Caco-2 (cell line): Measurements from ENCODE around the gene PGS1. TPM values are rescaled to one million over a fixed set of nuclear protein-coding genes. Genes with fewer than 3 reads are reported as not detected.
A peak's percentile ranks its signal among the peaks of the same experiment; 100 is the strongest.

Experiments used
- BruUV-seq: library from RNA; stranded (reverse); fragments of 400-500 nt; replicated peaks from 2 replicates; lab custom pipeline; 2021; lab: Mats Ljungman, UMichigan
- CTCF ChIA-PET: fragments of 300-600 bp; sonication (Branson Sonifier 250); formaldehyde crosslinking; loops from one replicate; lab custom pipeline; 2022; ENCODE audit warnings: antibody characterized with exemption; lab: Charles Lee
- POLR2A ChIA-PET: fragments of 300-600 bp; sonication (Branson Sonifier 250); formaldehyde crosslinking; loops from one replicate; lab custom pipeline; 2022; ENCODE audit warnings: antibody characterized with exemption; lab: Charles Lee
- DNase-seq, 2 experiments: peaks; one replicate each; pipeline versions ENCODE4 v3.0.0 to v3.0.0-alpha.2; 2020 to 2022
- H3K27me3 ChIP-seq: replicated peaks from 2 replicates; pipeline ENCODE4 v1.6.0; 2011; ENCODE audit warnings: low read length; ENCODE audit not compliant: control insufficient read depth, insufficient read depth
- H3K36me3 ChIP-seq: 2 replicates; pipeline ENCODE4 v1.5.1; 2011; ENCODE audit warnings: low read length; ENCODE audit not compliant: control insufficient read depth, insufficient read depth
- H3K4me1 ChIP-seq: fragments of 250-450 bp; sonication (Bioruptor Pico); 2 replicates; pipeline ENCODE4 v1.5.1; 2020; ENCODE audit warnings: mild to moderate bottlenecking
- H3K4me3 ChIP-seq: 2 replicates; pipeline ENCODE4 v1.5.1; 2011; ENCODE audit warnings: low read depth, mild to moderate bottlenecking, control low read depth, low read length
- H3K9me3 ChIP-seq: fragments of 250-450 bp; sonication (Bioruptor Pico); 2 replicates; pipeline ENCODE4 v1.5.1; 2020; ENCODE audit warnings: mild to moderate bottlenecking, moderate library complexity
- H3K27ac Mint-ChIP-seq: one replicate; pipeline ENCODE4 v1.8.0; 2022; ENCODE audit warnings: mixed read lengths; ENCODE audit not compliant: unreplicated experiment
- H3K27me3 Mint-ChIP-seq: one replicate; pipeline ENCODE4 v1.8.0; 2022; ENCODE audit warnings: mixed read lengths; ENCODE audit not compliant: insufficient read depth, unreplicated experiment
- H3K36me3 Mint-ChIP-seq: one replicate; pipeline ENCODE4 v1.8.0; 2022; ENCODE audit warnings: mild to moderate bottlenecking, mixed read lengths; ENCODE audit not compliant: insufficient read depth, unreplicated experiment
- H3K4me1 Mint-ChIP-seq: one replicate; pipeline ENCODE4 v1.8.0; 2022; ENCODE audit warnings: low read depth, mixed read lengths; ENCODE audit not compliant: unreplicated experiment
- H3K4me3 Mint-ChIP-seq: one replicate; pipeline ENCODE4 v1.8.0; 2022; ENCODE audit warnings: mild to moderate bottlenecking, moderate library complexity, mixed read lengths; ENCODE audit not compliant: unreplicated experiment
- H3K9me3 Mint-ChIP-seq: one replicate; pipeline ENCODE4 v1.8.0; 2022; ENCODE audit warnings: mixed read lengths; ENCODE audit not compliant: unreplicated experiment
- CTCF ChIP-seq, 2 experiments: fragments of 200-600 bp in 1 of 2; IDR thresholded peaks; 1 replicate in 1 of 2; 2 replicates in 1 of 2; pipeline versions ENCODE4 v1.5.1 to v1.8.0; 2011 to 2022; ENCODE audit warnings: antibody characterized with exemption in 1 of 2, control low read depth in 1 of 2, inconsistent platforms in 1 of 2, low read depth in 1 of 2, low read length in 1 of 2, mild to moderate bottlenecking in 1 of 2, moderate library complexity in 1 of 2; ENCODE audit not compliant: insufficient read depth in 1 of 2, severe bottlenecking in 1 of 2, unreplicated experiment in 1 of 2
- intact Hi-C: fragments of 100-400 bp; cut with micrococcal nuclease; formaldehyde crosslinking; loops from one replicate; pipeline ENCODE4 v1.10.0; 2022; ENCODE audit not compliant: unreplicated experiment
- total RNA-seq: library from RNA; stranded (reverse); gene quantifications from 2 replicates; pipeline ENCODE4 v1.2.3, GENCODE V29; 2022

PGS1 gene
- total RNA-seq, 1 experiment from 2014 or later, result 54.1 TPM

GRCh38 chr17:78450696-78451345 is 72.4 kb downstream of the PGS1 start:
- no peaks in the 10 kb centered on the region for H3K4me1 Mint-ChIP-seq
- H3K27me3 Mint-ChIP-seq, result no peaks in the 10 kb centered on the region
- Histone ChIP-seq H3K4me1 (no peaks in the 10 kb centered on the region), H3K4me3 (no peak overlapping the region), H3K9me3 (peaks cover 4% of the 10 kb centered on the region; the same call in 1 of the 2 replicates), H3K27me3 (no peaks in the 10 kb centered on the region), H3K36me3 (no peaks in the 10 kb centered on the region)
- TF ChIP-seq CTCF (IDR thresholded peaks at IDR 0.05; ENCODE audit: insufficient read depth in 1 of 2, low read depth in 1 of 2, low read length in 1 of 2, severe bottlenecking in 1 of 2, unreplicated experiment in 1 of 2), result no peak
- H3K36me3 Mint-ChIP-seq, result peaks cover 4% of the 10 kb centered on the region
- POLR2A ChIA-PET, result no interaction called here
- H3K4me3 Mint-ChIP-seq, result no peak overlapping the region
- no peaks in the 10 kb centered on the region for H3K9me3 Mint-ChIP-seq
- CTCF ChIA-PET, result no interaction called here
- no peak for DNase-seq
- no TSS peak for BruUV-seq
- H3K27ac Mint-ChIP-seq, result no peak overlapping the region
- intact Hi-C loops, result no loop called here

DNA sequence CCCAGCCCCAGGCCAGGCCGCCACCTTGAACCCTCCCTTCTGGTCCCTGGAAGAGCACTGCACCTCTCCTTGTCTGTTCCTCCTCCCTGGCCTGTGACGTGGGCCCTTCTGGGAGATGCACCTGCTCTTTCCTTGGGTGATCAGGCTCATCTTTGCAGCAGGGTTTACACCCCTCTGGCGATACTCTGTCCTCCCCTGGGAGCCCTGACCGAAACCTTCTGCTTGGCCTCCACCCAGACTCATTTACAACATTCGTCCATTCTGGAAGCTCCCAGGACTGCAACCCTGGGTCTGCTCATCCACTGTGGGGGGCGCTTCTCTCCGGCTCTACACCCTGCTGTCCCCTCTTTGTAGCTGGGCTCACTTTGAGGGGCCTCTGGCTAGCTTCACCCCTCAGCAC is 73.3 kb downstream of the PGS1 start:
- H3K36me3 ChIP-seq, result no peaks in the 10 kb centered on the region
- no peaks in the 10 kb centered on the region for H3K36me3 Mint-ChIP-seq
- H3K9me3 Mint-ChIP-seq, result no peaks in the 10 kb centered on the region
- H3K9me3 ChIP-seq, result peaks cover 4% of the 10 kb centered on the region; the same call in 1 of the 2 replicates
- DNase-seq, result no peak
- ChIA-PET POLR2A (no interaction called here), CTCF (no interaction called here)
- no peaks in the 10 kb centered on the region for H3K27me3 ChIP-seq
- no peak for TF ChIP-seq CTCF (IDR thresholded peaks at IDR 0.05; ENCODE audit: insufficient read depth in 1 of 2, low read depth in 1 of 2, low read length in 1 of 2, severe bottlenecking in 1 of 2, unreplicated experiment in 1 of 2)
- no peaks in the 10 kb centered on the region for H3K27me3 Mint-ChIP-seq
- H3K4me1 ChIP-seq, result no peaks in the 10 kb centered on the region
- H3K27ac Mint-ChIP-seq, result peak overlapping the region; percentile 45
- no peak overlapping the region for H3K4me3 Mint-ChIP-seq
- intact Hi-C loops, result no loop called here
- no TSS peak for BruUV-seq
- no peaks in the 10 kb centered on the region for H3K4me1 Mint-ChIP-seq
- no peak overlapping the region for H3K4me3 ChIP-seq

DNA sequence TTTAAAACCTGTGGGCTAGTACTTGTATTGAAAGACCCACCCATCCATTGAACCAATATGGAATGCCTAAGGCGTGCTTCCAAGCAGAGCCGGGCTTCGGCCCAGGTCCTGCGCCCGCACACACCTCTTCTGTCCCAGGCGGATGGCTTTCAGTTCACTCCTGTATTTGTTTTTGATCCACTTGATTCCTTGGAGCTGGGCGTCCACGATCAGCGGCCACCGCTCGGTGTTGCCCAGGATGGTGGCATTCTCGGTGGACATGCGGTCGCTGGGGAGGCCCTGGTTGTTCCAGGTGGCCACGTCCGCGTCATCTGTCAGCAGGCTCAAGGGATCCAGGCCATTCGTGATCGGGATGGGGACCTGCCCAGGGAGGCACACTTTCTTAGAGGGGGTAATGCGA is 75.9 kb downstream of the PGS1 start:
- H3K4me1 Mint-ChIP-seq, result no peaks in the 10 kb centered on the region
- no peaks in the 10 kb centered on the region for H3K9me3 ChIP-seq
- H3K27me3 ChIP-seq, result no peaks in the 10 kb centered on the region
- no peak for TF ChIP-seq CTCF (IDR thresholded peaks at IDR 0.05; ENCODE audit: insufficient read depth in 1 of 2, low read depth in 1 of 2, low read length in 1 of 2, severe bottlenecking in 1 of 2, unreplicated experiment in 1 of 2)
- H3K27ac Mint-ChIP-seq, result no peak overlapping the region
- no peaks in the 10 kb centered on the region for H3K27me3 Mint-ChIP-seq
- no TSS peak for BruUV-seq
- no peaks in the 10 kb centered on the region for H3K36me3 ChIP-seq
- H3K36me3 Mint-ChIP-seq, result no peaks in the 10 kb centered on the region
- DNase-seq, result no peak
- H3K4me3 ChIP-seq, result no peak overlapping the region
- intact Hi-C loops, result no loop called here
- no peaks in the 10 kb centered on the region for H3K9me3 Mint-ChIP-seq
- H3K4me1 ChIP-seq, result no peaks in the 10 kb centered on the region
- H3K4me3 Mint-ChIP-seq, result no peak overlapping the region
- ChIA-PET POLR2A (no interaction called here), CTCF (interaction anchor here (1.6 kb wide), 1 partner anchor 33 kb away, joined by 3 read pairs; no protein-coding TSS in a partner anchor)
